Measurements from ENCODE around the gene ALDH2.

- TF ChIP-seq CTCF (IDR thresholded peaks at IDR 0.05): no peak
- TF ChIP-seq POLR2AphosphoS5 (IDR thresholded peaks at IDR 0.05): no peak
- TF ChIP-seq EP300 (IDR thresholded peaks at IDR 0.05): no peak
- no peak for TF ChIP-seq POLR2A (IDR thresholded peaks at IDR 0.05)
Observed at GRCh38 chr12:111822886-111823285, 56.2 kb downstream of the ALDH2 start.
